ENCODE results near the gene ABCC4.

DNA sequence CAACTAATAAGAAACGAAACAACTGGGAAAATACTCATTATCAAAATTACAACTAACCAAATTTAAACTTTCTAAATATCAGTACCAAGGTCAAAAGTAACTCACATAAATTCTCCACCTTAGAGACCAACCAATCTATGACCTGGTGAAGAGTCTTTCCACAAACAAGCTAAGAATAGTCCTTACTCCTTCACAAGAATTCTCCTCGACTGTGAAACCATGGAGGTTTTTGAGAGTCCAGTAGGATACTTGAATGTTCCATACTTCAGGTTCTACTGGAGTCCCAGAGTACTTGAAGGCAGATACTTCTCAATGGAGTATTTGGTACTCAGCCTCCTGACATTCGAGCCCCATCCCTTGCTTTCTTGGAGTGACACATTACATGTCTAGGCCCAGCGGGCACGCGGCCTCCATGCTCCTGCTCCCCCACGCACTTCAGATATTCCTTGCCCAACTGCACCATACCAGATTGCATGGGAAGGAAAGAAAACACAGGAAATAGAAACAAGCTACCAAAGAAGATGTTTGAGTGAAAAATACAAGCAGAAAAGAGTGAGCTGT lies 63.9 kb downstream of the ABCC4 start:
- TF ChIP-seq, protein P1, sequence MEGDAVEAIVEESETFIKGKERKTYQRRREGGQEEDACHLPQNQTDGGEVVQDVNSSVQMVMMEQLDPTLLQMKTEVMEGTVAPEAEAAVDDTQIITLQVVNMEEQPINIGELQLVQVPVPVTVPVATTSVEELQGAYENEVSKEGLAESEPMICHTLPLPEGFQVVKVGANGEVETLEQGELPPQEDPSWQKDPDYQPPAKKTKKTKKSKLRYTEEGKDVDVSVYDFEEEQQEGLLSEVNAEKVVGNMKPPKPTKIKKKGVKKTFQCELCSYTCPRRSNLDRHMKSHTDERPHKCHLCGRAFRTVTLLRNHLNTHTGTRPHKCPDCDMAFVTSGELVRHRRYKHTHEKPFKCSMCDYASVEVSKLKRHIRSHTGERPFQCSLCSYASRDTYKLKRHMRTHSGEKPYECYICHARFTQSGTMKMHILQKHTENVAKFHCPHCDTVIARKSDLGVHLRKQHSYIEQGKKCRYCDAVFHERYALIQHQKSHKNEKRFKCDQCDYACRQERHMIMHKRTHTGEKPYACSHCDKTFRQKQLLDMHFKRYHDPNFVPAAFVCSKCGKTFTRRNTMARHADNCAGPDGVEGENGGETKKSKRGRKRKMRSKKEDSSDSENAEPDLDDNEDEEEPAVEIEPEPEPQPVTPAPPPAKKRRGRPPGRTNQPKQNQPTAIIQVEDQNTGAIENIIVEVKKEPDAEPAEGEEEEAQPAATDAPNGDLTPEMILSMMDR (IDR thresholded peaks at IDR 0.05 in 8 of 11, conservative IDR thresholded peaks at IDR 0.05 in 3 of 11) = no peak
- TF ChIP-seq POLR2A (IDR thresholded peaks at IDR 0.05) = no peak
- no peak for TF ChIP-seq POLR2AphosphoS5 (IDR thresholded peaks at IDR 0.05)

Measured in spleen (tissue), 7 donors.